Erythroblast (primary cell): ENCODE results near the gene MYO1D.

Experiments used
- GATA1 ChIP-seq: IDR thresholded peaks from 2 replicates; pipeline ENCODE4 v1.6.1; 2011; ENCODE audit warnings: low read depth, mild to moderate bottlenecking, control low read depth, low read length, moderate library complexity
- POLR2A ChIP-seq: IDR thresholded peaks from 2 replicates; pipeline ENCODE4 v1.6.1; 2011; ENCODE audit warnings: mild to moderate bottlenecking, low read length

- no peak for TF ChIP-seq POLR2A
- no peak for TF ChIP-seq GATA1
These were observed 412.6 kb downstream of the MYO1D start for GRCh38 chr17:32464374-32464773.
